Neural progenitor cell (in vitro differentiated cells): ENCODE measurements around the gene PLCG2.

ENCODE experiments used
- EZH2phosphoT487 ChIP-seq: fragments of 200-600 bp; sonication (generic); IDR thresholded peaks from 2 replicates; pipeline ENCODE4 v1.6.1; 2017; ENCODE audit warnings: antibody characterized with exemption
- TF ChIP-seq, protein P1 (sequence below): fragments of 200-600 bp; sonication (generic); IDR thresholded peaks from 2 replicates; pipeline ENCODE4 v1.5.1; 2017; ENCODE audit warnings: antibody characterized with exemption, mild to moderate bottlenecking

DNA sequence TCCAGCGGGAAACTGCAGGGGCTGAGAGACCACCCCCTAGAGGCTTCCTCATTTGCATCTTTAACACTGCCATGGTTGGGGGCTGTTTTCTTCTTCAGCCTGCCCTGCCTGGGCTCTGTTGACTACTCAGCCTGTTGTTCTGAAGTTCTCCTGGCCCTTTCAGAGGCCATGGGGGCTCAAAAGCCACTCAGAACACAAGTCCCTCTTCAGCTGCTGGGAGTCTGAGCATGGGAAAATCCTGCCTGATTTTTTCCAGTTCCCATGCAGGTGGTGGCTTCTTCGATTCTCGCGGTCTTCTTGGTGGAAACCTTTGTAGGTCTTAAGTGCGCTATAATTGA lies 36.3 kb downstream of the PLCG2 start:
- TF ChIP-seq, protein P1, sequence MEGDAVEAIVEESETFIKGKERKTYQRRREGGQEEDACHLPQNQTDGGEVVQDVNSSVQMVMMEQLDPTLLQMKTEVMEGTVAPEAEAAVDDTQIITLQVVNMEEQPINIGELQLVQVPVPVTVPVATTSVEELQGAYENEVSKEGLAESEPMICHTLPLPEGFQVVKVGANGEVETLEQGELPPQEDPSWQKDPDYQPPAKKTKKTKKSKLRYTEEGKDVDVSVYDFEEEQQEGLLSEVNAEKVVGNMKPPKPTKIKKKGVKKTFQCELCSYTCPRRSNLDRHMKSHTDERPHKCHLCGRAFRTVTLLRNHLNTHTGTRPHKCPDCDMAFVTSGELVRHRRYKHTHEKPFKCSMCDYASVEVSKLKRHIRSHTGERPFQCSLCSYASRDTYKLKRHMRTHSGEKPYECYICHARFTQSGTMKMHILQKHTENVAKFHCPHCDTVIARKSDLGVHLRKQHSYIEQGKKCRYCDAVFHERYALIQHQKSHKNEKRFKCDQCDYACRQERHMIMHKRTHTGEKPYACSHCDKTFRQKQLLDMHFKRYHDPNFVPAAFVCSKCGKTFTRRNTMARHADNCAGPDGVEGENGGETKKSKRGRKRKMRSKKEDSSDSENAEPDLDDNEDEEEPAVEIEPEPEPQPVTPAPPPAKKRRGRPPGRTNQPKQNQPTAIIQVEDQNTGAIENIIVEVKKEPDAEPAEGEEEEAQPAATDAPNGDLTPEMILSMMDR, result peak; percentile 6
- TF ChIP-seq EZH2phosphoT487, result no peak
